SH-SY5Y (cell line): ENCODE data around the gene RIOK3.

Experiments used
- GATA2 ChIP-seq: IDR thresholded peaks from 2 replicates; pipeline ENCODE4 v1.6.1; 2011; ENCODE audit warnings: mild to moderate bottlenecking, low read depth, low read length
- GATA3 ChIP-seq: IDR thresholded peaks from 2 replicates; pipeline ENCODE4 v1.6.1; 2011; ENCODE audit warnings: low read depth, mild to moderate bottlenecking, low read length, moderate library complexity

The RIOK3 gene

DNA sequence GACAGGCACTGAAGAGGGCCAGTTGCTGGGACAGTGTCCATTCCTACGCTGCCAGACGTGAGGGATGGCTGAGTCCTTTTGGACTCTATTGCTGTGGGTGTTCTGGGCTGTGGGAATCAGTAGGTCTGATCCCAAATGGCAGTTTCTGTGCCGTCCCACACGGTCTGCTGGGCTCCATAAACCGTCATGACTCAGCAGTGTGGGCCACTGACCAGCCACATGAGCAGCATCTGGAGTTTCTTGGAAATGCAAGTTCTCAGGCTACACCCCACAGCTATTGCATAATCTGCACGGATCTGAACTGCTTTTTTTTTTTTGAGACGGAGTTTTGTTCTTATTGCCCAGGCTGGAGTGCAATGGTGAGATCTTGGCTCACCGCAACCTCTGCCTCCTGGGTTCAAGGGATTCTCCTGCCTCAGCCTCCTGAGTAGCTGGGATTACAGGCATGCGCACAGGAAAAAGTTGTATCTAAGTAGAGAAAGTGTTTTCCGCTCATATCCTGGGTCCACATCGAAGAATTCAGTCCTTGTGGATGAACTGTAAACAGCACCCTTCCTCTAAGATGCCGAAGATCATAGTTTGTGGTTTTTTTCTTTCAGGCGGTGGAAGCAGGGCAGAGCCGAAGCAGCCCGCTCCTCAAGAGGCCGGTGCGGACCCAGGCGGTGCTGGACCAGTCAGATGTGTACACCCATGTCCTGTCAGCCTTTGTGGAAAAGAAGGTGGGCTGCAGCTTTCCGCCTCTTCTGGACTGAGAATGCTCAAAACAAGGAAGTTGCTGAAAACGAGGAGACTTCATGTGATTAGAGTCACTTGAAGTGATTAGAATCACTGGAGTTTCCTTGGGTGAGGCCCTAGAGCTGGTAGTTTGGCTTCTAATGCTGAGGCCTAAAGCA, 75.7 kb downstream of the RIOK3 start:
- TF ChIP-seq GATA2 (no peak), GATA3 (no peak)

- no peak for TF ChIP-seq GATA2
Observed at GRCh38 chr18:23529604-23530003, 76.5 kb downstream of the RIOK3 start.

- TF ChIP-seq GATA2 (no peak), GATA3 (no peak)
Observed at GRCh38 chr18:23530195-23530594, 77.1 kb downstream of the RIOK3 start.

- no peak for TF ChIP-seq GATA2
- no peak for TF ChIP-seq GATA3
Observed at GRCh38 chr18:23531912-23532311, 78.8 kb downstream of the RIOK3 start.
